GM18511 (cell line): ENCODE data around the gene GRK2.

Experiments
- ATAC-seq: cut with Tn5 transposase; IDR thresholded peaks from one replicate; pipeline ENCODE4 v1.9.1; 2021; ENCODE audit warnings: mild to moderate bottlenecking, moderate library complexity; ENCODE audit not compliant: unreplicated experiment

GRK2 gene

DNA sequence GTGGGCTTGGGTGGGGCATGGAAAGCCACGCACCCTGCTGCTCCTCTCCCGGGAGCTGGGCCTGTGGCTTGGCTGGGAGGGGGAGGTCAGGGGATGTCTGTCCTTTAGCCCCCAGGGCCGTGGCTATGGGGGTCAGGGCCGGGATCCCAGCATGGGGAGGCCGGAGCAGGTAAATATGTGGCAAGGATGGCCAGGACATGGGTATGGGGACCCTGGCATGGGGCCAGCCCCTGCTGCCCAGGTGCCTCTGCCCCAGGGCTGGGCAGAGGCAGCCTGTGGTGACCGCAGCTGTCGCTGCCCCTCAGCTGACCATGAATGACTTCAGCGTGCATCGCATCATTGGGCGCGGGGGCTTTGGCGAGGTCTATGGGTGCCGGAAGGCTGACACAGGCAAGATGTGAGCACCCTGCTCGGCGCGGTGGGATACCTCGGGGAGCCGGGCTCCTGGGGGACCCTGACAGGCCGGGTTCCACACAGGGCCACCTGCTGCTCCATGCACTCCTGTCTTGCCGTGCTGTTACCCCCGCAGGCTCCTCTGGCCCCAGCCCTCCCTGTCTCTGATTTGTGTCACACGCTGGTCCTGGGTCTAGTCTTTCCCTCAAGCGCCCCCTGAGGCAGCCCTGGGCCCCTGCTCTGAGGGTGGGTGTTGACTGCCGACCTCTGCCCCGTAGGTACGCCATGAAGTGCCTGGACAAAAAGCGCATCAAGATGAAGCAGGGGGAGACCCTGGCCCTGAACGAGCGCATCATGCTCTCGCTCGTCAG lies 14.7 kb downstream of the GRK2 start:
- no peak for ATAC-seq

DNA sequence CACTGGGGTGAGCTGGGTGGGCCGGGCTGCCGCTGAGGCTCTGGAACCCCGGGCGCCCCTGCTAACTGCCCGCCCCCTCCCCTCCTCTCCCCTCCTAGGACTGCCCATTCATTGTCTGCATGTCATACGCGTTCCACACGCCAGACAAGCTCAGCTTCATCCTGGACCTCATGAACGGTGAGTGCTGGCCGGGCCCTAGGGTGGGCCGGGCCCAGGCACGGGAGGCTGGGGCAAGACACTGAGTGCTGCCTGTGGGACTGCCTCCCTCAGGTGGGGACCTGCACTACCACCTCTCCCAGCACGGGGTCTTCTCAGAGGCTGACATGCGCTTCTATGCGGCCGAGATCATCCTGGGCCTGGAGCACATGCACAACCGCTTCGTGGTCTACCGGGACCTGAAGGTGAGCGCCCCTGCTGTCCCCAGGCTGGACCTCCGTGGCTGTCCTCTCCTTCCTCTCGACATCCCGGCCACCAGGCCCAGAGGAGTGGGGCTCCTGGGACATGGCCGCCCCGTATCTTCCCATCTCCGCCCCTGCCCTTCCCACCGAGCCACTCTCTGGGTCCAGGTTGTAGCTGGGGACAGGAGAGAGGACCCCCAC lies 15.4 kb downstream of the GRK2 start:
- ATAC-seq, result no peak

DNA sequence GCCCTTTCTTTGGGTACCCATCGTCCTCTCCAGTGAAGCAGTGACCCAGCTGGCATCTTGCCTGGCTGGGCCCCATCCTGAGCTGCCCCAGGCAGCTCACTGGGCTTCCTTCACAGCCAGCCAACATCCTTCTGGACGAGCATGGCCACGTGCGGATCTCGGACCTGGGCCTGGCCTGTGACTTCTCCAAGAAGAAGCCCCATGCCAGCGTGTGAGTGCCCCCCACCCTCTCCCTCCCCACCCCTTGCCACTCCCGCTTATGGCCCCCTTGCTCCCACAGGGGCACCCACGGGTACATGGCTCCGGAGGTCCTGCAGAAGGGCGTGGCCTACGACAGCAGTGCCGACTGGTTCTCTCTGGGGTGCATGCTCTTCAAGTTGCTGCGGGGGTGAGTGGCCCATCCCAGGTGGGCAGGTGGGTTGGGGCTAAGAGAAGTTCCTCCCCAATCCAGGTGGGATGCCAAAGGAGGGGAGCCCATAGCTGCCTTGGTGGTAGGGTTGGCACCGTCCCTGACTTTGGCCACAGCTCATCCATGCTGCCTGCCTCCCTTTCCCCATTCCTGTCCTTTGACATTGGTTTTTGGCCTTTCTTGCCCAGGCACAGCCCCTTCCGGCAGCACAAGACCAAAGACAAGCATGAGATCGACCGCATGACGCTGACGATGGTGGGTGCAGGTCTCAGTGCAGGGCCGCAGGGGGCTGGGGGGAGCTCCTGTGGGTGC lies 16.0 kb downstream of the GRK2 start:
- no peak for ATAC-seq

DNA sequence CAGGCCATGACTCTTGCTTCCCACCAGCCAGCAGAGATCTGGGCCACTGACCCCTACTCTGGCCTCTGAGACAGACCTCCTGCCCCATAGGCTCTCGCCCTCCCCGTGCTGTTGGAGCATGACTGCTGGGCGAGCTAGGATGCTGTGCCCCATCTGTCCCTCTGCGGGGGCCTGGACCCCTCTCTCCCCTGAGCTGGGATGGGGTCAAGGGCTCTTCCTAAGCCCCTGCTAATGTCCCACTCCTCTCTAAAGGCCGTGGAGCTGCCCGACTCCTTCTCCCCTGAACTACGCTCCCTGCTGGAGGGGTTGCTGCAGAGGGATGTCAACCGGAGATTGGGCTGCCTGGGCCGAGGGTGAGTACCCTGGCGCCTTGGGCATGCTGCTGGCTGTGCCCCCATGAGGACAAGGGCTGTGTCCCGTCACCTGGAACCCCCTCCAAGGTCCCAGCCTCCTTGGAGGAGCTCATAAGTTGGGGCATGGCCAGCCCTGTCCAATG lies 16.7 kb downstream of the GRK2 start:
- no peak for ATAC-seq

DNA sequence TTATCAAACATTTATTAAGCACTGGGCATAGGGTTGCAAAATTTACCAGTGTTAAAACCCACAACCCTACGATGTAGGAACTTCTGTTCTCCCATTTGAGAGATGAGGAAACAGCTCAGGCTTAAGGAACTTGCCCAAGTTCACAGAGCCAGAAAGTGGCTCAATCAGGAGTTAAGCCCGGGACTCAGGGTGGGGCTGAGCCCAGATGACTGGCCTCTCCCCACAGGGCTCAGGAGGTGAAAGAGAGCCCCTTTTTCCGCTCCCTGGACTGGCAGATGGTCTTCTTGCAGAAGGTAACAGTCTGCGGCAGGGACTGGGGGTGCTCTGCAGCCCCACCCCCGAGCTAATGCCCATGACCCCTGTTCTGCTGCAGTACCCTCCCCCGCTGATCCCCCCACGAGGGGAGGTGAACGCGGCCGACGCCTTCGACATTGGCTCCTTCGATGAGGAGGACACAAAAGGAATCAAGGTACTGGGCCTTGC lies 17.2 kb downstream of the GRK2 start:
- no peak for ATAC-seq

DNA sequence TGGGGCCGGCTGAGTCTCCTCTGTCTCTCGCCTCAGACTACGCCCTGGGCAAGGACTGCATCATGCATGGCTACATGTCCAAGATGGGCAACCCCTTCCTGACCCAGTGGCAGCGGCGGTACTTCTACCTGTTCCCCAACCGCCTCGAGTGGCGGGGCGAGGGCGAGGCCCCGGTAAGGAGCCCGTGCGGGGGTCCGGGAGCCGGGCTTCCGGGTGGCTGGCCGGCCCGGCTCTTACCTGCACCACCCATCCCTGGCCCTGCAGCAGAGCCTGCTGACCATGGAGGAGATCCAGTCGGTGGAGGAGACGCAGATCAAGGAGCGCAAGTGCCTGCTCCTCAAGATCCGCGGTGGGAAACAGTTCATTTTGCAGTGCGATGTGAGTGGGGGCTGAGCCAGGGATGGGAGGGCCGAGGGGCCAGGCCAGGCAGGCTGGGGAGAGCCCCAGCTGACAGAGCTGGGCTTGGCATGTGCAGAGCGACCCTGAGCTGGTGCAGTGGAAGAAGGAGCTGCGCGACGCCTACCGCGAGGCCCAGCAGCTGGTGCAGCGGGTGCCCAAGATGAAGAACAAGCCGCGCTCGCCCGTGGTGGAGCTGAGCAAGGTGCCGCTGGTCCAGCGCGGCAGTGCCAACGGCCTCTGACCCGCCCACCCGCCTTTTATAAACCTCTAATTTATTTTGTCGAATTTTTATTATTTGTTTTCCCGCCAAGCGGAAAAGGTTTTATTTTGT lies 18.7 kb downstream of the GRK2 start:
- ATAC-seq, result no peak

DNA sequence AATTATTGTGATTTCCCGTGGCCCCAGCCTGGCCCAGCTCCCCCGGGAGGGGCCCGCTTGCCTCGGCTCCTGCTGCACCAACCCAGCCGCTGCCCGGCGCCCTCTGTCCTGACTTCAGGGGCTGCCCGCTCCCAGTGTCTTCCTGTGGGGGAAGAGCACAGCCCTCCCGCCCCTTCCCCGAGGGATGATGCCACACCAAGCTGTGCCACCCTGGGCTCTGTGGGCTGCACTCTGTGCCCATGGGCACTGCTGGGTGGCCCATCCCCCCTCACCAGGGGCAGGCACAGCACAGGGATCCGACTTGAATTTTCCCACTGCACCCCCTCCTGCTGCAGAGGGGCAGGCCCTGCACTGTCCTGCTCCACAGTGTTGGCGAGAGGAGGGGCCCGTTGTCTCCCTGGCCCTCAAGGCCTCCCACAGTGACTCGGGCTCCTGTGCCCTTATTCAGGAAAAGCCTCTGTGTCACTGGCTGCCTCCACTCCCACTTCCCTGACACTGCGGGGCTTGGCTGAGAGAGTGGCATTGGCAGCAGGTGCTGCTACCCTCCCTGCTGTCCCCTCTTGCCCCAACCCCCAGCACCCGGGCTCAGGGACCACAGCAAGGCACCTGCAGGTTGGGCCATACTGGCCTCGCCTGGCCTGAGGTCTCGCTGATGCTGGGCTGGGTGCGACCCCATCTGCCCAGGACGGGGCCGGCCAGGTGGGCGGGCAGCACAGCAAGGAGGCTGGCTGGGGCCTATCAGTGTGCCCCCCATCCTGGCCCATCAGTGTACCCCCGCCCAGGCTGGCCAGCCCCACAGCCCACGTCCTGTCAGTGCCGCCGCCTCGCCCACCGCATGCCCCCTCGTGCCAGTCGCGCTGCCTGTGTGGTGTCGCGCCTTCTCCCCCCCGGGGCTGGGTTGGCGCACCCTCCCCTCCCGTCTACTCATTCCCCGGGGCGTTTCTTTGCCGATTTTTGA lies 19.5 kb downstream of the GRK2 start:
- no peak for ATAC-seq

DNA sequence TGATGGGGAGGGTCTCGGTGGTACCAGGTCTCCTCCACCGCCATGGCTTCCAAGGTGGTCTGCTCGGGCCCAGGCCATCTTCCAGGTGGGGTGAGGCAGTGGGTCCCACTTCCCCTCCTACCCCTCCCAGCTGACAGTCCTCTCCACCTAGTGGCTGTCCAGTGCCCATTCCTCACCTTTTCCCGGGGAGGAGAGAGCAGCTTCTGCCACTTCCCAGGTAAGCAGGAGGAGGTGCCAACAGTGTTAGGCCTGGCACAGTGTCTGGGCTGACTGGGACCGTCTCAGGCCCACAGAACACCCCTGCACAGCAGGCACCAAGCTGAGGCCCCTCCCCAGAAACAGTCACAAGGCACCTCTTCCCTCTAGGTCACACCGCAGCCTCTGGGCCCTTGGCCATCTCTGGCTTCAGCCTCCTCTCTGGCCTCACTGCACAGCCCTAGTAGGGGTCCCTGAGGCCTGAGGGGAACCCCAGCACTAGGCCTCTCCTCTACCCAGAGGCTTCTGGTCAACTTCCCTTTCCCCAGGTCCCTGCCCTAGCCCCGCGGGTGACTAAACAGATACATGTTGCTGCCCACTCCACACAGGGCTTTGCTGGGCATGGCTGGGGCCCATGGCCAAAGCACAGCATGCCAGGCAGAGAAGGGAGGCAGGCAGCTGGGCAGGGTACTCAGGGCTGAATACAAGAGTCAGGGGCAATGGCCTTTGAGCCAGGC lies 20.5 kb downstream of the GRK2 start:
- no peak for ATAC-seq

DNA sequence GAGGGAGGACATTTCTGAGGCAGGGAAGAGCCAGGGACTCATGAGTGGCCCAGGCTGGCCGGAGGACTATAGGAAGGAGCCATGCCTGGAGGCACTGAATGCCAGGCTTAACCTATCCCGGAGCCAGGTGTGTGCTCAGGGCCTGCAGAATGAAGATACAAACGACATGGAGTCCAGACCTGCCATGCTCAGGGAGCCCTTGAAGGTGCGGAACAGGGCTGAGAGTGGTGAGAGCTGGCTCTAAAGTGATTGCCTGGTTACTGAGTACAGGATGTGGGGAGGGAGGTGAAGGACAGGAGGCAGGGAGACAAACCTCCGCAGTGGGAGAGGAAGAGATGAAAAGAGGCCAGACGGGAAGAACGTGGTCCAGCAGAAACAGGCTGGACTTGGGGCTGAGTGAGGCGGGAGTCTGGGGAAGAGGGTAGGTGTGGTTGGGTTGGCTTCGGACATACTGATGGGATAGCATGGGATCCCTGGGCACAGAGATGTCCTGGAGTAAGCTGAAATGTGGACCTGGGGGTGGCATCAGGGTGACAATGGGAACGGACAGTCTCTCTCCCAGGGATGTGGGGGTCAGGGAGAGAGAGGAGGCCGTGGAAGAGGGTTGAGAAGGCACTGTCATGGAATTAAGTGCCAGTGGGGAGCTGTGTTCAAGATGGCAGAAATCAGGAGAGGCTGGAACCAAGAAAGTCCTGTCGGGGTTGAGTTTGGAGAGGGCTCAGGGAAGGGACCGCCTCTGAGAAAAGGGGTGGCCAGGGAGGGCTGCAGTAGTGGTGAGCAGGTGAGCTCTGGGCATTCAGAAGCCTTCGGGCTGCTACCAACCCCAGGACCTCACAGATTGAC lies 21.3 kb downstream of the GRK2 start:
- ATAC-seq, result no peak

DNA sequence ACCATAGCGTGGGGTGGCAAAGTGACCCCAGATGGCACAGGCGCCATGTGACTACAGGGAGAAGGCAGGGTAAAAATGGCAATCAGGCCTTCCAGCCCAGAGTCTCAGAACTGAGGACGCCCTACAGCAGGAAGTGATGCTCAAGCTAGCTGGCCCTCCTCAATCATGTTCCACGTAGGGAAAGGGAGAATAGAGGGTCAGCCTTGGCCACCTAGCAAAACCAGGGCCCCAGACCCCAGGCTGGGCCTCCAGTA lies 21.9 kb downstream of the GRK2 start:
- peak; percentile 3 for ATAC-seq

DNA sequence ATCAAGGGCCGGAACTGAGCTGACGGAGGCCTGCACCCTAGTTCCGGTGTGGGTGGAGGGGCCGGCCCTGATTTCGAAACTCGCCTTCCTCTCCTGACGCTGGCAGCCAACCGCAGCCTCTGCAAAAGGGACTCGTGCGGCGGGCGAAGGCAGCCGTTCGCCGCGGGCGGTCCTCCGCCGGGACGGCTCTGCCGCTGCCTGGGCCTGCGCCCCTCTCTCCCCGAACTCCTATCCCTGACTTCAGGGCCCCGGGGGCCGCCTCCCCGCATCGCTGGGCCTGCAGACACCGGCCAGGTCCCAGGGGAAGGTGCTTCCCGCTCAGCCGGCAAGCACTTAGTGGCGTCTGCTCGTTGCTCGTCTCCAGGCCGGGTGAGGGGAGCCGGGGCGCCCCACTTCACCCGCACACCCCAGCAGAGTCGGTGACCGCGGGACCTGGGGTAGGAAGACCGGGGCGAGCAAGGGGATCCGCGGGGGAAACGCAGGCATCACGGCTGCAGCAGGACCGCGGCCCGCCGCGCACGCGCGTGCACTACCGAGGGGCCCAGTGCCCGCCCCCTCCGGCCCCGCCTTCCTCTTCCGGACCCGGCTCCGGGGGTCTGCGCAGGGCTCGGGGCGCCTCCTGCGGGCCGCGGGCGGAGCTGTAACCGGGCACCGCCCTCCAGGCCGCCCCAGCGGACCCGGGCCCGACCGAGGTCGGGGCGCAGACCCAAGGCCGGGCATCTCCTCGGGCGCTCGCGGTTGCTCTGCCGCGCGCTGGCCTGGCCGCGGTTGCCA lies 22.4 kb downstream of the GRK2 start:
- peak; percentile 74 for ATAC-seq

DNA sequence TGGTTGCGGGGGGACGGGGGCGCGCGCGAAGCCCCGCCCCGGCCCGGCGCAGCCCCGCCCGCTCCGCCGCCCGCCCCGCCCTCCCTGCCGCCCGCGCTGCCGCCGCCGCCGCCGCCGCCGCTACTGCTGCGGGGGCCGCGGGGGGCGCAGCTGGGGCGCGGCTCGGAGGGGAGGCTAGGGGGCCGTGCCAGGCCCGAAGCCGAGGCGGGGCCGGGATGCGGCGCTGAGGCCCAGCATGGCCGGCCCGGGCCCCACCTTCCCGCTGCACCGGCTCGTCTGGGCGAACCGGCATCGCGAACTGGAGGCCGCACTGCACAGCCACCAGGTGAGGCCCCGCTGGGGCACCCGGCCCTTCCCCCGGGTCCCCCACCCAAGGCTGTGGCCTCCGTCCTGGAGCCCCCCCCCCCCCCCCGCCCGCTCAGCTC lies 23.0 kb downstream of the GRK2 start, which contains the start of gene ANKRD13D:
ANKRD13D (plus strand) TSS at position 78 of the 425 bp plus-strand sequence; CDS start at position 236, 158 bp downstream.
- ATAC-seq, result no peak

DNA sequence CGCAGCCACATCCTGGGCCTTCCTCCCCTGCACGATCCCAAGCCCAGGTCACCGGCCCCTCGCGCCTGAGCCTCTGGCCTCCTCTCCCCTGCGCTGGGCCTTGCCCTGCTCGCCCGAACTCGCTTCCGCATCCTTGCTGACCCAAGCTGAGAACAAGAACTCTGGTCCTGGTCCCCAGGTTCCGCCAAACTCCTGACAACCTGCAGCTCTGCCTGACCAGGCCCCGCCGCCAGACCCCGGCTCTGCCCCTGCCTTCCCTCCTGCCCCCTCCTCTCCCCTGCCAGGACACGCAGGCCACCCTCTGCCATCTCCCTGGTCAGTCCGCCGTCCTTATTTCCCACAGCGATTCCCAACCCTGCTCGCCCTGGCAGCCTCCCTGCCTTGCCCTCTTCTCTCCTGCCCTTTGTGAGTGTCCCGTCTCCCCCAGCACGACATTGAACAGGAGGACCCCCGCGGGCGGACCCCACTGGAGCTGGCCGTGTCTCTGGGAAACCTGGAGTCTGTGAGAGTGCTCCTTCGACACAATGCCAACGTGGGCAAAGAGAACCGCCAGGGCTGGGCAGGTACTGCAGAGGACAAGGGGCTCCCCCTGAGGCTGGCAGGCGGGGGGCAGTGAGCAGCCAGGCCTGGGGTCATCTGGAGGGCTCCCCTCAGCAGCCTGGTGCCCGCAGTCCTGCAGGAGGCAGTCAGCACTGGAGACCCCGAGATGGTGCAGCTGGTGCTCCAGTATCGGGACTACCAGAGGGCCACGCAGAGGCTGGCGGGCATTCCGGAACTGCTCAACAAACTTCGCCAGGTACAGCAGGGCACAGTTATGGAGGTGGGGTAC lies 23.6 kb downstream of the GRK2 start:
- peak; percentile 2 for ATAC-seq

DNA sequence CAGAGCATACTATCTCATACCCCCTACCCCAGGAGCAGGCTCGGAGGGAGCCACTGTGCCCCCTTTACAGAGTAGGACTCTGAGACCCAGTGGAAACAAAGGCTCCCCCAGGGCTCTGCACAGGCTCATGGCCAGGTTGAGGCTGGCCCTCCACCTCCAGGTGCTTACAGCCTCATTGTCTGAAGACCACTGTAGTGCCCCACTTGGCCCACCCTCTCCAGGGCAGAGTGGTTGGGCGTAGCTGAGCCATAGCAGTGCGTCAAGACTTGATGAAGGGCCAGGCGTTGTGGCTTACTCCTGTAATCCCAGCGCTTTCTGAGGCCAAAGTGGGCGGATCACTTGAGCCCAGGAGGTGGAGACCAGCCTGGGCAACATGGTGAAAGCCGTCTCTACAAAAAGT lies 24.5 kb downstream of the GRK2 start:
- no peak for ATAC-seq

DNA sequence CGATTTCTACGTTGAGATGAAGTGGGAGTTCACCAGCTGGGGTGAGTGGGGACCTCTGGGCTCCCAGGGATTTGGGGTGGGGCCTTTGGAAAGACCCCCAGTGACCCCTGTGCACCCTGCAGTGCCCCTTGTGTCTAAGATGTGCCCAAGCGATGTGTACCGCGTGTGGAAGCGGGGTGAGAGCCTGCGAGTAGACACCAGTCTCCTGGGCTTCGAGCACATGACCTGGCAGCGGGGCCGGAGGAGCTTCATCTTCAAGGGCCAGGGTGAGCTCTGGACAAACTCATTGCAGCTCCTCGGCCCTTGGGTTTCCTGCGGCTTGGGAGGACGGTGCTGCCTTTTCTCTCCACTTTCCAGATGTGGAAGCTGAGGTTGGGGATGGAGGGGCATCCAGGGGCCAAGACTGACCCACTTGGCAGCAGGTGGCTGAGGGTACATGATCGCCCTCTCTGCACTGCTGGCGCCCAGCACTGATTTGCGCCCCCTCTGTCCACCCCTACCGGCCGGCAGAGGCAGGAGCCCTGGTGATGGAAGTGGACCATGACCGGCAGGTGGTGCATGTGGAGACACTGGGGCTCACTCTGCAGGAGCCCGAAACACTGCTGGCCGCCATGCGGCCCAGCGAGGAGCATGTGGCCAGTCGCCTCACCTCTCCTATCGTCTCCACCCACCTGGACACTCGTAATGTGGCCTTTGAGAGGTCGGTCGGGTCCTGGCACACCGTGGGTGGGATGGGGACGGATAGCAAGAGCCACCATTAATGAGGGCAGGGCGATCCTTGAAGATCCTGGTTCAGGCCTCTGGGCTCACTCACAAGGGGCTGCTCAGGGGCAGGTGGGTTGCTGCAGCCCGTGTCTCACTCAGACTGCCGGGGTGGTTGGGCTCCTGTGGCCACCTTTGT lies 25.5 kb downstream of the GRK2 start:
- no peak for ATAC-seq

DNA sequence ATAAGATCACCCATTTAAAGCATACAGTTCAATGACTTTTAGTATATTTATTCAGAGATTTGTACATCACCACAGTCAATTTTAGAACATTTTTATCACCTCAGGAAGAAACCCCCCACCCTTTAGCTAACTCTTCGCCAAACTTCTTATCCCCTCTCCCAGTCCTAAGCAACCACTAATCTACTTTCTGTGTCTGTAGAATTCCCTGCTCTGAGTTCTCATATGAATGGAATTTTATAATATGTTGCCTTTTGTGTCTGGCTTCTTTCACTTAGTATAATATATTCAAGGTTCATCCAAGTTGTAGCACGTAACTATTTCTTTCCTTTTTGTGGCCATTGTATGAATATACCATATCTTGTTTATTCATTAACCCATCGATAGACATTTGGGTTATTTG lies 26.4 kb downstream of the GRK2 start:
- ATAC-seq, result no peak
